Effector memory CD4-positive, alpha-beta T cell (primary cell): ENCODE data around the gene DNM3.

ENCODE experiments used
- DNase-seq, 3 donors: peaks; one replicate each; pipeline ENCODE4 v3.0.0-alpha.2; 2020
- H3K27ac ChIP-seq: 2 replicates; pipeline ENCODE4 v1.7.0; 2013; ENCODE audit warnings: mild to moderate bottlenecking, low read length, moderate library complexity; ENCODE audit not compliant: insufficient read depth, poor library complexity, severe bottlenecking
- H3K27me3 ChIP-seq: replicated peaks from 2 replicates; pipeline ENCODE4 v1.7.0; 2013; ENCODE audit warnings: mild to moderate bottlenecking, low read length; ENCODE audit not compliant: insufficient read depth, control insufficient read depth, poor library complexity, severe bottlenecking
- H3K36me3 ChIP-seq: 2 replicates; pipeline ENCODE4 v1.7.0; 2013; ENCODE audit warnings: mild to moderate bottlenecking, low read length, moderate library complexity; ENCODE audit not compliant: control insufficient read depth, insufficient read depth
- H3K4me1 ChIP-seq: 2 replicates; pipeline ENCODE4 v1.7.0; 2013; ENCODE audit warnings: low read length, mild to moderate bottlenecking; ENCODE audit not compliant: control insufficient read depth, insufficient read depth, poor library complexity, severe bottlenecking
- H3K4me3 ChIP-seq: 2 replicates; pipeline ENCODE4 v1.7.0; 2013; ENCODE audit warnings: low read length, low read depth, mild to moderate bottlenecking; ENCODE audit not compliant: insufficient read depth, poor library complexity, severe bottlenecking
- H3K9me3 ChIP-seq: 2 replicates; pipeline ENCODE4 v1.7.0; 2013; ENCODE audit warnings: mild to moderate bottlenecking, low read length, moderate library complexity; ENCODE audit not compliant: control insufficient read depth

DNM3 gene

GRCh38 chr1:172165403-172165802 is 324.1 kb downstream of the DNM3 start:
- Histone ChIP-seq H3K4me3 (no peak overlapping the region), H3K27me3 (no peaks in the 10 kb centered on the region), H3K9me3 (no peaks in the 10 kb centered on the region), H3K27ac (no peak overlapping the region), H3K36me3 (no peaks in the 10 kb centered on the region), H3K4me1 (no peaks in the 10 kb centered on the region)
- no peak for DNase-seq

DNA sequence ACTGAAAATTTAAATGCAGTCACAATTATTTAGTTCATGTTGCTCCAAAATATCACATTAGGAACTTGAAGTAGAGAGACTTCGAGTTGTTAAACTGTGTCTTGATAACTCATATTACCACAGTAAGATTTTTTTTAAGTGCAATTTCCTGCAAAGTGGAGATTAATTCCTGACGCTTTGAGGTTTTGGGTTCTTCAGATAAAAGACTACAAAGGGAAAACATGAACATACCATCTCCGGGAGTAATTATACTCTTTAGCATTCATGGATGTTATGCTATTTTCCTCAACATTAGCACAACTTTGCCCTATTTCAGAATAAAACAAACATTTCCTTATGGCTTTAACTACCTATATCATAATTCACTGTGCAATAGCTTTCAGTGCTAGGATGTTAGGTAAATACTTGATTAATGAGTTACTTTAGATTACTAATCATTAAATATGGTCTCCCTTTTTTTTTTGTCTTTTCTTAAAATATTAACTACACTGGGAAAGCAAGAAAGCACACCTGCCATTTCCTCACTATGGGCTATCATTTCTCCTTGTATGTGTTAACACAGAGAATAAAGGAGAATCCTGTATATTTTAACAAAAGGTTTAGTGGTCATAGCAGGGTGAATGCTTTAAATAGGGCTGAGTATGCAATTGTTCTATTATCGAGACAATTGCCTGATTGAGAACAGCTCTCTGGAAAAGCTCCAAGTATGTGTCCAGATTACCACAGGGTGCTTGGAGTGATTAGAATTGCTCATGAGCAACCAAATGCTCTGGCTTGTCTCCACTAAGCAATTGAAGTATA is 326.7 kb downstream of the DNM3 start:
- Histone ChIP-seq H3K36me3 (no peaks in the 10 kb centered on the region), H3K4me1 (no peaks in the 10 kb centered on the region), H3K9me3 (no peaks in the 10 kb centered on the region), H3K27ac (no peak overlapping the region), H3K4me3 (no peak overlapping the region), H3K27me3 (no peaks in the 10 kb centered on the region)
- no peak for DNase-seq

- H3K4me1 ChIP-seq: no peaks in the 10 kb centered on the region
- no peak overlapping the region for H3K27ac ChIP-seq
- H3K9me3 ChIP-seq: no peaks in the 10 kb centered on the region
- H3K27me3 ChIP-seq: no peaks in the 10 kb centered on the region
- H3K36me3 ChIP-seq: no peaks in the 10 kb centered on the region
- DNase-seq: no peak
- no peak overlapping the region for H3K4me3 ChIP-seq
These were observed 327.2 kb downstream of the DNM3 start for GRCh38 chr1:172168597-172168872.

DNA sequence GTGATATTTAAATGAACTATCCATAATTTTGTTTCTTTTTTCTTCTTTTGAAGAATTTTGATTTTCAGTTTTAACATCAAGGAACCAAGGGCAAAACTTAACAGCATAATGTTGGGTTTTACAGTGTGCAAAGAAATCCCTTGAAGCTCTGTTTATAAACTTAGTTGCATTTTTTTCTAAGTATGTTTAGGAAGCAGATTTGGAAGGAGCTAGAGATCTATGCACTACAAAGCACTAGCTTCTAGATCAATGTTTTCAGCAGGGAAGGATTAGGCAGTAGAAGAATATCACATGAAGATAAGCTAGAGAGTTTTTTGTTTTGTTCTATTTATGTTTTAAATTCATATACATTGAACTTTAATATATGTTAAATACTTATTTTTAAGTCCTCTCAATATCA is 328.5 kb downstream of the DNM3 start:
- DNase-seq: no peak
- H3K36me3 ChIP-seq: no peaks in the 10 kb centered on the region
- no peak overlapping the region for H3K4me3 ChIP-seq
- no peaks in the 10 kb centered on the region for H3K4me1 ChIP-seq
- H3K27ac ChIP-seq: no peak overlapping the region
- no peaks in the 10 kb centered on the region for H3K9me3 ChIP-seq
- no peaks in the 10 kb centered on the region for H3K27me3 ChIP-seq

GRCh38 chr1:172172352-172172831 is 331.1 kb downstream of the DNM3 start:
- H3K27me3 ChIP-seq: no peaks in the 10 kb centered on the region
- no peaks in the 10 kb centered on the region for H3K36me3 ChIP-seq
- H3K4me3 ChIP-seq: no peak overlapping the region
- H3K27ac ChIP-seq: no peak overlapping the region
- no peaks in the 10 kb centered on the region for H3K9me3 ChIP-seq
- DNase-seq: no peak
- H3K4me1 ChIP-seq: no peaks in the 10 kb centered on the region

DNA sequence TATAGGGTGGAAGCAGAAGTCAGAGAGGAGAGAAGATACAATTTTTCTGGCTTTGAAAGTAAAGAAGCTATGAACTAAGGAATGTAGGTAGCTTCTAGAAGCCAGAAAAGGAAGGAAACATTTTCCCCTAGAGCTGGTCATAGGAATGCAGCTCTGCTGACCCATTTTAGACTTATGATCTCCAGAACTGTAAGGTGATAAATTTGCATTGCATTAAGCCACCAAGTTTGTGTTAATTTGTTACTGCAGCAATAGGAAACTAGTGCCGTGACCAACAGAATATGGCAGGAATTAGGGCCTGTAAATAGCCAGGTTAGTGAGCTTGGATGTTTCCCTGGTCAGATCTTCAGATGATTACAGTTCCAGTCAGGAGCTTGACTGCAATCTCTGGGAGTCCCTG is 334.9 kb downstream of the DNM3 start:
- Histone ChIP-seq H3K27me3 (no peaks in the 10 kb centered on the region), H3K4me3 (no peak overlapping the region), H3K9me3 (no peaks in the 10 kb centered on the region), H3K36me3 (no peaks in the 10 kb centered on the region), H3K27ac (no peak overlapping the region), H3K4me1 (peaks cover 7% of the 10 kb centered on the region)
- DNase-seq: no peak

DNA sequence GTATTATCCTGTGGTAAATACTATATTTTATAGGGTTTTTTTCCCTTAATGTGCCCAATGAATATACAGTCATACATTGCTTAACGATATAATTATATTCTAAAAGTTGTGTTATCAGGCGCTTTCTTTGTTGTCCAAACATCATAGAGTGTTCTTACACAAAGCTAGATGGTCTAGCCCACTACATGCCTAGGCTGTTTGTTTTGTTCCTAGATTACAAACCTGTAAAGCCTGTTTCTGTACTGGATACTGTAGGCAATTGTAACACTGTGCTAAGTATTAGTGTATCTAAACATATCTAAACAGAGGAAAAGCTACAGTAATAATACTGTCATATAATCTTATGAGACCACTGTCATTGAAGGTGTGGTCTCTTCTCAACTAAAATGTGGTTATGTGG is 336.6 kb downstream of the DNM3 start:
- no peaks in the 10 kb centered on the region for H3K9me3 ChIP-seq
- DNase-seq: no peak
- H3K4me1 ChIP-seq: peaks cover 7% of the 10 kb centered on the region
- no peak overlapping the region for H3K27ac ChIP-seq
- H3K36me3 ChIP-seq: no peaks in the 10 kb centered on the region
- H3K27me3 ChIP-seq: no peaks in the 10 kb centered on the region
- no peak overlapping the region for H3K4me3 ChIP-seq

GRCh38 chr1:172178886-172179285 is 337.6 kb downstream of the DNM3 start:
- no peak for DNase-seq
- no peaks in the 10 kb centered on the region for H3K36me3 ChIP-seq
- no peak overlapping the region for H3K4me3 ChIP-seq
- H3K27me3 ChIP-seq: no peaks in the 10 kb centered on the region
- H3K4me1 ChIP-seq: peaks cover 7% of the 10 kb centered on the region
- H3K27ac ChIP-seq: no peak overlapping the region
- no peaks in the 10 kb centered on the region for H3K9me3 ChIP-seq

GRCh38 chr1:172179918-172180317 is 338.6 kb downstream of the DNM3 start:
- Histone ChIP-seq H3K27me3 (no peaks in the 10 kb centered on the region), H3K4me3 (no peak overlapping the region), H3K36me3 (no peaks in the 10 kb centered on the region), H3K4me1 (peaks cover 7% of the 10 kb centered on the region), H3K27ac (peak overlapping the region; percentile 77), H3K9me3 (no peaks in the 10 kb centered on the region)
- DNase-seq: no peak

DNA sequence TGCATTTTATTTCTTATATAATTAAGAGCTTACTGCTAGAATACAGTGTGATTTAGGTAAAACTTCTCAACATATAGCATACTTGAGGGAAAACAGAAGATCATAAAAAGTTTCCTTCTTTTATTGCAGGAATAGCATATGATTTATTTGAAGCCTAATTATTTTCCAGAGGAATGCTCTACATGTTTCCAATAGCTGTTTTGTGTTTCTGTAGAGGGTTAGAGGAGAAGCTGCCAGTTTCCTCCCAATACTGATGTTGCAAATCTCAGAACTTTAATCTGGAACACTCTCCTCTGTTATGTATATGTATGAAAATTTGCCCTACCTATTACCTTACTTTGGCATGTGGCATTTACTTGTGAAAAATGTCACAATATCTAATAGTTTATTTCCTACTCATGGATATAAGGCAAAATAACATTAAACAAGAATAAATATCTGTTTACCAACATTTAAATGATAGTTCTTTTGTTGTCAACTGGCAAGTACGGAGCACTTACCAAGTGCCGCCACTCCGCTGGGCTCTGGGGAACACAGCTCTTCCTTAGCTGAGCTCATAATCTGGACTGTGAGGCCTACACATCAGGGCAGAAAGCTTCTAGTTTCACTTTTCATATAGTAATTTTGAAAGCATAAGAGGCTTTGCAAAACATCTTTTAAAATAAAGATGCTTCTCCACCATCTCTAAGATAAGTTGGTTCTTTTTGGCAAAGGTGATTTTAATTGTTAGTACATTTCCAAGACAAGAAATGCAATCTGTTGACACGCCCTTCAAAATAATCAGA is 339.4 kb downstream of the DNM3 start:
- Histone ChIP-seq H3K9me3 (no peaks in the 10 kb centered on the region), H3K4me3 (peak overlapping the region; percentile 41), H3K27ac (peak overlapping the region; percentile 77), H3K36me3 (no peaks in the 10 kb centered on the region), H3K27me3 (no peaks in the 10 kb centered on the region), H3K4me1 (peaks cover 7% of the 10 kb centered on the region)
- DNase-seq: peak in 2 of 3 donors; percentile 8 to 10
